ENCODE measurements around the gene FRMD4A.

GRCh38 chr10:14056610-14057332 lies 274.0 kb downstream of the FRMD4A start:
- no peak for TF ChIP-seq CTCF (IDR thresholded peaks at IDR 0.05 in 4 of 5, conservative IDR thresholded peaks at IDR 0.05 in 1 of 5)
- TF ChIP-seq POLR2A (IDR thresholded peaks at IDR 0.05) = no peak
